Midbrain (tissue), 1 donor: ENCODE results near the gene CCN2.
A peak's percentile ranks its signal among the peaks of the same experiment; 100 is the strongest.
"Not testable (repeated sequence)": the region's sequence is repeated elsewhere in the genome, so short reads cannot be mapped to it uniquely, and the experiment has no call there.

Experiments
- DNase-seq: peaks from one replicate; lab custom pipeline; 2025; lab: John Stamatoyannopoulos, UW

CCN2 gene

DNA sequence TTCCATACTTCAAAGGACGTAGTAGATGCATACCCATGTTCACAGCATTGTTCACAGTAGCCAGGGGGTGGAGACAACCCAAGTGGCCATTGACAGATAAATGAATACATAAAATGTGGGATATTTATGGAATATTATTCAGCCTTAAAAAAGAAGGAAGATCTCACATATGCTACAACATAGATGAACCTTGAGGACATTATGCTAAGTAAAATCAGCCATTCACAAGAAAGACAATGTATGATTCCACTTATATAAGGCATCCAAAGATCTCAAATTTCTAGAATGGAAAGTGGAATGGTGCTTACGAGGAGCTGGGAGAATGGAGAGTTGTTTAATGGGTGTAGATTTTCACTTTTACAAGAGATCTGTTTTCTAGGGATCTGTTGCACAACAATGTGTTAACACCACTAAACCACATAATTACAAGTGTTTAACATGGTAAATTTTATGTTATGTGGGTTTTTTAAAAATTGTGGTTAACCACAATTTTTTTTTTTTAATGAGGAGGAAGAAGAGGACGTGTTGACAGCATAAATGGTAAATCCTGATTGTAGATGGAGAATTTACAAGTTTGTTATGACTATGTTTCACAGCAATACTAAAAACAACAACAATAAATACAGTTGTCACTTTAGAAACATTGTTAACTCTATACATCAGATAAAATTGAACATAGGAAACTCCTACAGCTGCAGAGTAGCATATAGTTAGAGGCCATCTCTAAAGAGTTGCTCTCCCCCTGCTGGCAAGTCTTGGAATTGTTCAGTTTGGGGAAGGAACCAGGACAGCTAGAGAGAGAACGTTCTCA, 41.6 kb downstream of the CCN2 start:
- DNase-seq = peak; percentile 81

DNA sequence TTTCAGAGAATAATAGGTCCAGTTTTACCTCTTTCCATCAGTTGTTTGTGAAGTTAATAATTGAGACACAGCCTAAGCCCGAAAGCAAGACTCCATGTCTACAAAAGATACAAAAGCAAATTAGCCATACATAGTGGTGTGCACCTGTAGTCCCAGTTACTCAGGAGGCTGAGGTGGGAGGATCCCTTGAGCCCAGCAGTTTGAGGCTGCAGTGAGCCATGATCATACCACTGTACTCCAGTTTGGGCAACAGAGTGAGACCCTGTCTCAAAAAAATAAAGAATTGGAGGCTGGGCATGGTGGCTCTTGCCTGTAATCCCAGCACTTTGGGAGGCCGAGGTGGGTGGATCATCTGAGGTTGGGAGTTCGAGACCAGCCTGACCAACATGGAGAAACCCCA, 42.4 kb downstream of the CCN2 start:
- DNase-seq = not testable (repeated sequence)

DNA sequence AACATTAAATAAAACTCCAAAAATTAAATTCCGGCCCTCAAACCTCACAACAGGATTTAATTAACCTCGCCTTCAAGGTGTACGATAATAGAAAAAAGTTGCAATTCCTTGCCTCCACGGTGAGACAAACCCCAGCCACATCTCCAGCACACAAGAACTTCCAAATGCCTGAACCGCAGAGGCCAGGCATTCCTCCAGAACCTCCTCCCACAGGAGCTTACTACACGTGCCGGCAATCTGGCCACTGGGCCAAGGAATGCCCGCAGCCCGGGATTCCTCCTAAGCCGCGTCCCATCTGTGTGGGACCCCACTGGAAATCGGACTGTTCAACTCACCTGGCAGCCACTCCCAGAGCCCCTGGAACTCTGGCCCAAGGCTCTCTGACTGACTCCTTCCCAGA, 47.4 kb downstream of the CCN2 start:
- DNase-seq = not testable (repeated sequence)

DNA sequence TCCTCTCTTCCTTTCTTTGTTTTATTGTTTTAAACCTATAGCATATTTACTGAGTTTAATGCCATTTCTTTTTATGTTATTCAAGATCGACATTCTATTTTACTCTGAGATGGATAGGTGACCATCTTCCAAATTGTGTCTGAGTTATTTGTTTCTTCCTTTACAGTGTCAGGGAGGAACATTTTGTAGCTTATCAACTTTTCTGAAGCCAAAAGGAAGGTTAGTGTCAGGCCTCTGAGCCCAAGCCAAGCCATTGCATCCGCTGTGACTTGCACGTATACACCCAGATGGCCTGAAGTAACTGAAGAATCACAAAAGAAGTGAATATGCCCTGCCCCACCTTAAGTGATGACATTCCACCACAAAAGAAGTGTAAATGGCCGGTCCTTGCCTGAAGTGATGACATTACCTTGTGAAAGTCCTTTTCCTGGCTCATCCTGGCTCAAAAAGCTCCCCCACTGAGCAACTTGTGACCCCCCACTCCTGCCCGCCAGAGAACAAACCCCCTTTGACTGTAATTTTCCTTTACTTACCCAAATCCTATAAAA, 49.8 kb downstream of the CCN2 start:
- DNase-seq = not testable (repeated sequence)

DNA sequence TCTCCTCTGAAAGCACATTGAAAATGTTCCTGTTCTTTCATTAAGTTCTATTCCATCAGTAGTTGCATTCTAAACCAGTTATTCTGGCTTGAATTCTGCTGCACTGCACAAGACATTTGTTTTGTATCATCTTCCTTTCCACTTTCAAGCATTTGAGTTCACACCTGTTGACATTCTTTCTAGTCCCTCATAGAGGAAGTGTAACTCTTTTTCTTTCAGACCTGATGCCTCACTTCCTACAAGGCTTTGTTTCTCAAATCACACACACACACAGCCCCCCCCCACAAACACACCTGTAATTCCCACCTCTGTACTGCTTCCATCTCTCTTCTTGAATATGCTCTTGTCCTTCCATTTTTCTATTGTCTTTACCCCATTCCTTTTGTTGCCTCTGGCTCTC, 50.9 kb downstream of the CCN2 start:
- no peak for DNase-seq

DNA sequence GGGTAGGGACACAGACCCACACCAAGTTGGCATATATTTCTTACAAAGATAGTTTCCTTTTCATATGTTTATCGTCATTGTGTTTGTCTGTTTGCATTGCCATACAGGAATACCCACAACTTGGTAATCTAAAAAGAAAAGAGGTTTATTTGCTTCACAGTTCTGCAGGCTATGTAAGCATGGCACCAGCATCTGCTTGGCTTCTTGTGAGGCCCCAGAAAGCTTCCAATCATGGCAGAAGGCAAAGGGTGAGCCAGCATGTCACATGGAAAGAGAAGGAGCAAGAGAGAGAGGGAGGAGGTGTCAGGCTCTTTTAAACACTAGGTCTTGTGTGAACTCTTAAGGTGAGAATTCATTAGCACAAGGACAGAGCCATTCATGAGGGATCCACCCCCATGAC, 52.5 kb downstream of the CCN2 start:
- no peak for DNase-seq
